Stimulated activated naive CD8-positive, alpha-beta T cell treated with anti-CD3 and anti-CD28 coated beads, Interleukin-15, Interleukin-2, amounts not matched to agents 100 ng/mL and 50 ng/mL, for 24 hours (primary cell): ENCODE measurements around the gene MYOCD.

Experiments
- H3K27ac Mint-ChIP-seq: one replicate; pipeline ENCODE4 v1.8.0; 2021; ENCODE audit warnings: mild to moderate bottlenecking, mixed read lengths
- H3K27me3 Mint-ChIP-seq: one replicate; pipeline ENCODE4 v1.8.0; 2021; ENCODE audit warnings: mixed read lengths
- H3K36me3 Mint-ChIP-seq: one replicate; pipeline ENCODE4 v1.8.0; 2021; ENCODE audit warnings: low read depth, mixed read lengths
- H3K4me1 Mint-ChIP-seq: one replicate; pipeline ENCODE4 v1.8.0; 2021; ENCODE audit warnings: low read depth, mixed read lengths
- H3K4me3 Mint-ChIP-seq: one replicate; pipeline ENCODE4 v1.8.0; 2021; ENCODE audit warnings: mild to moderate bottlenecking, mixed read lengths
- H3K9me3 Mint-ChIP-seq: one replicate; pipeline ENCODE4 v1.8.0; 2021; ENCODE audit warnings: mixed read lengths

The MYOCD gene, protein sequence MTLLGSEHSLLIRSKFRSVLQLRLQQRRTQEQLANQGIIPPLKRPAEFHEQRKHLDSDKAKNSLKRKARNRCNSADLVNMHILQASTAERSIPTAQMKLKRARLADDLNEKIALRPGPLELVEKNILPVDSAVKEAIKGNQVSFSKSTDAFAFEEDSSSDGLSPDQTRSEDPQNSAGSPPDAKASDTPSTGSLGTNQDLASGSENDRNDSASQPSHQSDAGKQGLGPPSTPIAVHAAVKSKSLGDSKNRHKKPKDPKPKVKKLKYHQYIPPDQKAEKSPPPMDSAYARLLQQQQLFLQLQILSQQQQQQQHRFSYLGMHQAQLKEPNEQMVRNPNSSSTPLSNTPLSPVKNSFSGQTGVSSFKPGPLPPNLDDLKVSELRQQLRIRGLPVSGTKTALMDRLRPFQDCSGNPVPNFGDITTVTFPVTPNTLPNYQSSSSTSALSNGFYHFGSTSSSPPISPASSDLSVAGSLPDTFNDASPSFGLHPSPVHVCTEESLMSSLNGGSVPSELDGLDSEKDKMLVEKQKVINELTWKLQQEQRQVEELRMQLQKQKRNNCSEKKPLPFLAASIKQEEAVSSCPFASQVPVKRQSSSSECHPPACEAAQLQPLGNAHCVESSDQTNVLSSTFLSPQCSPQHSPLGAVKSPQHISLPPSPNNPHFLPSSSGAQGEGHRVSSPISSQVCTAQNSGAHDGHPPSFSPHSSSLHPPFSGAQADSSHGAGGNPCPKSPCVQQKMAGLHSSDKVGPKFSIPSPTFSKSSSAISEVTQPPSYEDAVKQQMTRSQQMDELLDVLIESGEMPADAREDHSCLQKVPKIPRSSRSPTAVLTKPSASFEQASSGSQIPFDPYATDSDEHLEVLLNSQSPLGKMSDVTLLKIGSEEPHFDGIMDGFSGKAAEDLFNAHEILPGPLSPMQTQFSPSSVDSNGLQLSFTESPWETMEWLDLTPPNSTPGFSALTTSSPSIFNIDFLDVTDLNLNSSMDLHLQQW

DNA sequence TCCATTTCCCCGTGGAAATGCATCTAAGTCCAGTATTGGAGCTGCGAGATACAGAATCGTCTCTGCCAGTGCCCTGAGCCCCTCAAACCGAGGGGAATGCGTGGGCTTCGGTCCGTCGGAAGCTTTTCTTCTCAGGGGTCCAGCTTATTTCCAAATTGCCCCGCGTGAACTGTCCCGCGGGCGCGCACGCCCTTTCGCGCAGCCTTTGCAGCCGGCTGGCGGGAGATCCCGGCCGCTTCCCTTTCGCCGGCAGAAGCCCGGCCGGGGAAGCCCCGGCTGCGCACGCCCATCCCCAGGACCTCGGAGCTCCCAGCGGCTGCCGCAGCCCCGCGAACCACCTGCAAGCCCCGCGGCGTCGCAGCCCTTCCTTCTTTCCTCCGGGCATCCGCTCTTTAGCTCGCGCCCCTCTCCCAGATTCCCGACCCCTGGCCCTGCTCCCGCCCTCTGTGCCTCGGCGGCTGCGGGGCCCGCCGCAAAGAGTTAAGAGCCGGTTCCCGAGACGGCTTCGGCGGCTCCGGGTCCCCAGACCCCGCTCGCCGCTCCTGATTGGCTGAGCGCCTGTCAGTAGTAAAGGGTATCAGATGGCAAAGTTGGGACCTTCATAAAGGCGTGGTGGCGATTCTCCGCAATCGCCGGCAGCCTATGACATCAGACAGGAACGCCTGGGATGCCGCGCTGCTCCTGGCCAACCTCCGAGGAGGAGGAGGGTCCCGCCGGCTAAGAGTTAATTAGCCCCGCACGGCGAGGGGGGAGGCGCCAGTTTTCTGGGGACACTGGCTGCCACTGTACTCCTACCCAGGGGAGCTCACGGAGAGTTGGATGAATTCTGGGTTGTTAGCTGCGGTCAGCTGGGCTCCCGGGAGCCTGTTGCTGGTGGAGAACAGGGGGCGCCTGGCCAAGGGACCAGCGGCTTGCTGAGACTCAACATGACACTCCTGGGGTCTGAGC, at the start of gene MYOCD:
MYOCD (plus strand) TSS at position 628 of the 948 bp plus-strand sequence; CDS start at position 927, 299 bp downstream.
- peaks cover 49% of the 10 kb centered on the region for H3K27me3 Mint-ChIP-seq
- H3K27ac Mint-ChIP-seq = no peak within 1 kb of the TSS
- no peaks in the 10 kb centered on the region for H3K36me3 Mint-ChIP-seq
- no peaks in the 10 kb centered on the region for H3K4me1 Mint-ChIP-seq
- no peak within 1 kb of the TSS for H3K4me3 Mint-ChIP-seq
- H3K9me3 Mint-ChIP-seq = no peaks in the 10 kb centered on the region

GRCh38 chr17:12616161-12616560, 49.5 kb upstream of the MYOCD start:
- Mint-ChIP-seq H3K4me3 (no peak overlapping the region), H3K9me3 (peaks cover 16% of the 10 kb centered on the region), H3K27me3 (no peaks in the 10 kb centered on the region), H3K36me3 (no peaks in the 10 kb centered on the region), H3K4me1 (no peaks in the 10 kb centered on the region), H3K27ac (no peak overlapping the region)

- no peaks in the 10 kb centered on the region for H3K36me3 Mint-ChIP-seq
- H3K9me3 Mint-ChIP-seq = peaks cover 16% of the 10 kb centered on the region
- H3K4me1 Mint-ChIP-seq = no peaks in the 10 kb centered on the region
- peaks cover 4% of the 10 kb centered on the region for H3K27me3 Mint-ChIP-seq
- H3K4me3 Mint-ChIP-seq = no peak overlapping the region
- no peak overlapping the region for H3K27ac Mint-ChIP-seq
These were observed 47.1 kb upstream of the MYOCD start for GRCh38 chr17:12618557-12618956.

GRCh38 chr17:12619459-12620199, 46.1 kb upstream of the MYOCD start:
- Mint-ChIP-seq H3K9me3 (peaks cover 17% of the 10 kb centered on the region), H3K36me3 (no peaks in the 10 kb centered on the region), H3K27me3 (peaks cover 4% of the 10 kb centered on the region), H3K4me1 (no peaks in the 10 kb centered on the region), H3K27ac (no peak overlapping the region), H3K4me3 (no peak overlapping the region)

- H3K27me3 Mint-ChIP-seq = peaks cover 4% of the 10 kb centered on the region
These were observed 45.4 kb upstream of the MYOCD start for GRCh38 chr17:12620200-12620720.

DNA sequence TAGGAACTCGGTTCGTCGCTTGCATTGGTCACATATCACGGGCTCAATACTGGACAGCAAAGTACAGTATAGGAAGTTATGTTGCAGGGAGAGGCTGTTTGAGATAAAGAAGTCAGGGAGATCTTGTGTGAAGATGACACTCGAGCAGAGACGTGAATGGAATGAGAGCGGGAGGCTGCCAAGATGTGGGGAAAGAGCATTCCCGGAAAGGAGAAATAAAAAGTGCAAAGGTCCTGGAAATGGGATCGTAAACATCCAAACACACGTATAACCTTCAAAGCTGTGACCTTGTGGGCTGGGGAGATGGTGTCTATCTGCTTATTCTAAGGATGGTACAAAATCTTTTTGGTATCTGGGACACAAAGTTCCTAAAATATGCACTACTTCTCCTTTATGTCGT, 43.0 kb upstream of the MYOCD start:
- Mint-ChIP-seq H3K36me3 (no peaks in the 10 kb centered on the region), H3K27me3 (peaks cover 4% of the 10 kb centered on the region), H3K27ac (no peak overlapping the region), H3K4me1 (no peaks in the 10 kb centered on the region), H3K9me3 (peaks cover 18% of the 10 kb centered on the region), H3K4me3 (no peak overlapping the region)

More at GRCh38 chr17:12620200-12620720, 45.4 kb upstream of the MYOCD start:
- Mint-ChIP-seq H3K4me3 (no peak overlapping the region), H3K27ac (no peak overlapping the region), H3K4me1 (no peaks in the 10 kb centered on the region), H3K9me3 (peaks cover 17% of the 10 kb centered on the region), H3K36me3 (no peaks in the 10 kb centered on the region)

DNA sequence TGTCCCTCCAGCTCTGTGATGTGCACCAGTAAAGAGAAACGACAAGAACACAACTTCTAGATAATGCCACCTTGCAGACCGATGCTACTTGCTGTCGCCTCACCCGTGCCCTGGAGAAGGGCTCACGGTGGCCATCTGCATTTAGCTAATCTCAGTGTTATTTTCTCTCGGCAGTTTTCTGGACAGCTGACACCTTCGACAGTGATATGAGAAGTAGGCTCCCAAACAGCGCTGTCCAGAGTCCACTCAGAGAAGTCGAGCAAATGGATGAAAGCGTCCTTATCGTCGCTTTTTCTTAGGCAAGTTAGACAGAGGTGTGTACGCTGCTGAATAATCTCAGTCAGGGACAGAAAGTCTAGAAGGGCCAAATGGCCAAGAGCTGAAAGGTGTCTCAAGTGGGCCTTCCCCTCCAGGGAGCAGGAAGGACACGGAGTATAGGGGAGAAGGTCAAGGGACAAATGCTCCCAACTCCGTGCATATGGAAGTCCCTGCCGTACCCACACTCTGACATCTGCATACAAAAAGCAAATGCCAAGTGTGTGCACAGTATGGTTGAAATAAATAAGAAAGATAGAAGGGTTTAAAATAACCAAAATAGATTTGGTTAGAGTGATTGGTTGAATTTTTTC, 42.4 kb upstream of the MYOCD start:
- no peaks in the 10 kb centered on the region for H3K36me3 Mint-ChIP-seq
- no peaks in the 10 kb centered on the region for H3K4me1 Mint-ChIP-seq
- H3K4me3 Mint-ChIP-seq = no peak overlapping the region
- H3K27me3 Mint-ChIP-seq = peaks cover 4% of the 10 kb centered on the region
- H3K27ac Mint-ChIP-seq = no peak overlapping the region
- H3K9me3 Mint-ChIP-seq = peaks cover 18% of the 10 kb centered on the region

- no peaks in the 10 kb centered on the region for H3K4me1 Mint-ChIP-seq
- no peak overlapping the region for H3K4me3 Mint-ChIP-seq
- peaks cover 4% of the 10 kb centered on the region for H3K27me3 Mint-ChIP-seq
- peaks cover 18% of the 10 kb centered on the region for H3K9me3 Mint-ChIP-seq
- H3K27ac Mint-ChIP-seq = no peak overlapping the region
- H3K36me3 Mint-ChIP-seq = no peaks in the 10 kb centered on the region
These were observed 41.5 kb upstream of the MYOCD start for GRCh38 chr17:12624211-12624610.

DNA sequence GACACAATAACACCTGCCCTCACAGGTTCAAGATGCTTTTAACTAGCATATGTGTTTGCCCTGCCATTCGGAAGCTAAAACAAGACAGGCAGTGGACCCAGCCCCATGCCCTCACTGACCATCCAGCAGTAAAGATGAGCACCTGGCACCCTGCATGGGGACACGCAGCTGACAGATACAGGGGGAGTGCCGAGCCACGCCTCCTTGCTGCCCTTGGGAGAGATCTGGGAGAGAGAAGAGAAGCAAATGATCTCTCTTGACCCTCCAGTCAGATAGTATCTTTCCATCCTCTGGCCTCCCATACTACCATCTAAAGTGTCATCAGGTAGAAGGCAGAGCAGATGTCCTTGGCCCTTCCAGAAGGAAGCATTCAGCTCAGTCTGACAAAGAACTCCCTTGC, 40.6 kb upstream of the MYOCD start:
- Mint-ChIP-seq H3K4me3 (no peak overlapping the region), H3K36me3 (no peaks in the 10 kb centered on the region), H3K27me3 (peaks cover 4% of the 10 kb centered on the region), H3K9me3 (peaks cover 18% of the 10 kb centered on the region), H3K4me1 (no peaks in the 10 kb centered on the region), H3K27ac (no peak overlapping the region)

- Mint-ChIP-seq H3K4me3 (no peak overlapping the region), H3K27me3 (peaks cover 4% of the 10 kb centered on the region), H3K36me3 (no peaks in the 10 kb centered on the region), H3K9me3 (peaks cover 21% of the 10 kb centered on the region), H3K27ac (no peak overlapping the region), H3K4me1 (no peaks in the 10 kb centered on the region)
These were observed 38.5 kb upstream of the MYOCD start for GRCh38 chr17:12627177-12627629.

GRCh38 chr17:12627781-12628451, 37.8 kb upstream of the MYOCD start:
- Mint-ChIP-seq H3K36me3 (no peaks in the 10 kb centered on the region), H3K27me3 (no peaks in the 10 kb centered on the region), H3K27ac (no peak overlapping the region), H3K4me1 (no peaks in the 10 kb centered on the region), H3K4me3 (no peak overlapping the region), H3K9me3 (peaks cover 21% of the 10 kb centered on the region)

- Mint-ChIP-seq H3K27ac (no peak overlapping the region), H3K4me1 (no peaks in the 10 kb centered on the region), H3K36me3 (no peaks in the 10 kb centered on the region)
These were observed 34.6 kb upstream of the MYOCD start for GRCh38 chr17:12631076-12631475.

DNA sequence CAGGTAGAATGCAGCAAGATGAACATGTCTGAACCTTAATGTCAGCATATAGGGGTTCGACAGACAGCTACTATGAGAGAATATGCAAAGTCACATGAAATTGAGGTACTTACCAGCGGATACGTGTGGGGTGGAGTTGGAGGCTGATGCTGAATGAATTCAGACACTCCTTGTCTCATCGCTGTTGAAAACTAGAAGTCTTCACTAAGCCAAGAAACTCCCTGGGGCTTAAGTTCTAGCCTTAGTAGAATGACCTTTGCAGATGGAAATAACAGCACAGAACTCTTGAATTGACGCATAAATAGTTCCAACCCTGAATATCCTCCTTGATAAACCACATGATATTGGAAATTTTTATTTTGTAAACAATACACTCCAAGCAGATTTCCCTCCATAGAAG, 32.9 kb upstream of the MYOCD start:
- no peak overlapping the region for H3K27ac Mint-ChIP-seq
- H3K4me1 Mint-ChIP-seq = no peaks in the 10 kb centered on the region
- peaks cover 11% of the 10 kb centered on the region for H3K27me3 Mint-ChIP-seq
- no peaks in the 10 kb centered on the region for H3K36me3 Mint-ChIP-seq
- peaks cover 15% of the 10 kb centered on the region for H3K9me3 Mint-ChIP-seq
- no peak overlapping the region for H3K4me3 Mint-ChIP-seq

More at GRCh38 chr17:12631076-12631475, 34.6 kb upstream of the MYOCD start:
- peaks cover 5% of the 10 kb centered on the region for H3K27me3 Mint-ChIP-seq
- no peak overlapping the region for H3K4me3 Mint-ChIP-seq
- peaks cover 17% of the 10 kb centered on the region for H3K9me3 Mint-ChIP-seq
